Activated CD8-positive, alpha-beta memory T cell treated with anti-CD3 and anti-CD28 coated beads for 1 hour (primary cell): ENCODE data around the gene RNF103.
"Not testable (repeated sequence)": the region's sequence is repeated elsewhere in the genome, so short reads cannot be mapped to it uniquely, and the experiment has no call there.

Source experiments
- DNase-seq, 2 donors: peaks; one replicate each; pipeline ENCODE4 v3.0.0-alpha.2; 2020; ENCODE audit warnings: low read depth in 1 of 2; ENCODE audit errors: extremely low read depth in 1 of 2

RNF103 gene, protein sequence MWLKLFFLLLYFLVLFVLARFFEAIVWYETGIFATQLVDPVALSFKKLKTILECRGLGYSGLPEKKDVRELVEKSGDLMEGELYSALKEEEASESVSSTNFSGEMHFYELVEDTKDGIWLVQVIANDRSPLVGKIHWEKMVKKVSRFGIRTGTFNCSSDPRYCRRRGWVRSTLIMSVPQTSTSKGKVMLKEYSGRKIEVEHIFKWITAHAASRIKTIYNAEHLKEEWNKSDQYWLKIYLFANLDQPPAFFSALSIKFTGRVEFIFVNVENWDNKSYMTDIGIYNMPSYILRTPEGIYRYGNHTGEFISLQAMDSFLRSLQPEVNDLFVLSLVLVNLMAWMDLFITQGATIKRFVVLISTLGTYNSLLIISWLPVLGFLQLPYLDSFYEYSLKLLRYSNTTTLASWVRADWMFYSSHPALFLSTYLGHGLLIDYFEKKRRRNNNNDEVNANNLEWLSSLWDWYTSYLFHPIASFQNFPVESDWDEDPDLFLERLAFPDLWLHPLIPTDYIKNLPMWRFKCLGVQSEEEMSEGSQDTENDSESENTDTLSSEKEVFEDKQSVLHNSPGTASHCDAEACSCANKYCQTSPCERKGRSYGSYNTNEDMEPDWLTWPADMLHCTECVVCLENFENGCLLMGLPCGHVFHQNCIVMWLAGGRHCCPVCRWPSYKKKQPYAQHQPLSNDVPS

DNA sequence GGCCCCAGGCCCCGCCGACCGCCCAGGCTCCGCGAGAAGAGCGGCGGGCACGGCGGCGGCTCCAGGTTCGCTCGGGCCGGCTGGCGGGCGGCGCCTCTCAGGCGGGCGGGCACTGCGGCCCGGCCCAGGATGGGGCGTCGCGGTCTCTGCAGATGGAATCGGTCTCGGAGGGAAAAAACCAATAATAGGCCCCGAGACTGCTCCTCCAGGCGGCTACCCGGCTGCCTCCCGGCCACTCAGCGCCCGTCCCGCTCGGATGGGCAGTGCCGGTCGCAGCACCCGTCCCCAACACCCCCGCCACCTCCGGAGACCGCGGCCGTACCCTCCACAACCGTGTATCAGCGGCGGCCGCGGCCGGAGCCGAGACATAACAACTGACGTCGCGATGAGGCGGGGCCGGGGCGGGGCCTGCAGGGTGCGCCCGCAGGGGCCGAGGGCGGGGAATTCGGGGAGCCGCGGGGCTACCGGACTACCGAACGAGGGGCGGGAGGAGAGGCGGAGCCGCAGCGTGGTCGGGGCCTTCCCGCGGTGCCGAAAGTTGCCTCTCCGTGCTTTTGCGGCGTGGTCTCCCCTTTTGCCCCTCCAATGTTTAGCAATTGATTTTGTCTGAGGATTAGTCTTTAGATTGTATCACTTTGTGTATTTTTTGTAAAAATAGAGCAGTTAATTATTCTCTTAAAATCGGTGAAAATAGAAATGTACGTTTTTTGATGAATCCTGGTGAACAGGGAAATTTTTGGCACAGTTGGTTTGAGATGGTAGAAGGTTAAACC, at the start of gene RNF103:
Gene RNF103 (minus strand): TSS at position 372 of the 773 bp plus-strand sequence. CDS start 979 bp downstream, outside the sequence.
- DNase-seq = peak; percentile 75 to 91

DNA sequence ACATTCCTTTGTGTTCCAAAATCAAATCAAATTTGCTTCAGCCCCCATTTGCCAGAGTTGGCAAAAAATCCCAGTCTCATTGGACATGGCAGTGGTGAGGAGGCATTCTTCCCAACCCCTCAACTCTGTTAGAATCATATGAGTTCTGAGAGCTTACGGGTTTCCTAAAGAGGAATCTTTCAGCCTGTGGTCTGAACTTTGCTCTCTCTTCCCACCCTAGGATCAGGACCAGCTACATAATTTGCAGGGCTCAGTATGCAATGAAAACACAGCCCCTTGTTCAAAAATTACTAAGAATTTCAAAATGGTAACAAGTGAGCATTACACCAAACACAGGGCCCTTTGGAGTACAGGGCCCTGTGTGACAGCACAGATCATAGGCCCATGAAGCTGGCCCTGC, 49.3 kb upstream of the RNF103 start:
- no peak for DNase-seq

DNA sequence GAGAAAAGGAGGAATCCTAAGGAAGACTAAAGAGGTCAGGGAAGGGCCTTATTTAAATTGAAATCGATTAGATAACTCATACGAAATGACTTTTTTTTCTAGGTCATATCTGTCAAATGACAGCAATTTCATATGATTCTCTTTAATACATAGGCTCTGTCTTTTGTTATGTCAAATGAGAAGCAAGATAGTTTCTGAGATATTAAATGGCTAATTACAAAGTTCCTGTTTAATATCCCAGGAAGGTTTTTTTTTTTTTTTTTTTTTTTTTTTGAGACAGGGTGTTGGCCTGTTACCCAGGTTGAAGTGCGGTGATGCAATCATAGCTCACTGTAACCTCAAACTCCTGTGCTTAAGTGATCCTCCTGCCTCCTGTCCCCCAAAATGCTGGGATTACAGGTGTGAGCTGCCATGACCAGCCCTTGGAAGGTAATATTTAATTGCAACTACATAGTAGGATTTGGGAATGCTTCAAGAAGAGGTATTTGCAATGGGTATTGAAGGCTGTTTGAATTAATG, 48.4 kb upstream of the RNF103 start:
- DNase-seq = no peak

DNA sequence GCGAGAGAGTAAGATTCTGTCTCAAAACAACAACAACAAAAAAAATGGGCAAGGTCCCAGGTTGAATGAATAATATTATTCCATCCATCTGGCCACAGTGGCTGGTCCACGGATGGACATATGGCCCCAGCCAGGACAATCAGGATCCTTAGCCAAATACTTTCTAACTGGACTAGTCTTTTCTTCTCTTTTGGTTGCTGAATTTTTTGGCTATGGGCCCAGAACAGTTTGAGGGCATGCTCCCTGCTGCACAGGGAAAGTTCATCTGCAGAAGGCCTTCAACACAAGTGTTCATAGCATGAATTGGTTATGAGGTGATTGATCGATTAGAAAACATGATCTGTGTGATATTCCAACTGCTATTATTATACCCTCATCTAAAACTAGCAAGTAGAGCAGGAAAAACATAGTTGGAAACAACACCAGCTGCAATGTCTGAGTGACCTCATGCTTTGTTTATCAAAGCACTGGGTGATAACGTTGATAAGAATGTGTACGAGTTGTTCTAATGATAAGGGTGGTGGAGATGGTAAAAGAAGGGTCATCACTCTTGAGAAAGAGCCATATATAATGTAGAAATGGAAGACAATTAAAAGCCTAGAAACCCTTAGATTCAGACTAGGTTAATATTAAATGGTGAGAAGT, 47.8 kb upstream of the RNF103 start:
- no peak for DNase-seq

DNA sequence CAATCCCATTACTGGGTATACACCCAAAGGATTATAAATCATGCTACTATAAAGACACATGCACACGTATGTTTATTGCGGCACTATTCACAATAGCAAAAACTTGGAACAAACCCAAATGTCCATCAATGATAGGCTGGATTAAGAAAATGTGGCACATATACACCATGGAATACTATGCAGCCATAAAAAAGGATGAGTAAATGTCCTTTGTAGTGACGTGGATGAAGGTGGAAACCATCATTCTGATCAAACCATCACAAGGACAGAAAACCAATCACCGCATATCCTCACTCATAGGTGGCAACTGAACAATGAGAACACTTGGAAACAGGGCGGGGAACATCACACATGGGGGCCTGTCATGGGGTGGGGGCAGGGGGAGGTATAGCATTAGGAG, 45.7 kb upstream of the RNF103 start:
- DNase-seq = not testable (repeated sequence)

DNA sequence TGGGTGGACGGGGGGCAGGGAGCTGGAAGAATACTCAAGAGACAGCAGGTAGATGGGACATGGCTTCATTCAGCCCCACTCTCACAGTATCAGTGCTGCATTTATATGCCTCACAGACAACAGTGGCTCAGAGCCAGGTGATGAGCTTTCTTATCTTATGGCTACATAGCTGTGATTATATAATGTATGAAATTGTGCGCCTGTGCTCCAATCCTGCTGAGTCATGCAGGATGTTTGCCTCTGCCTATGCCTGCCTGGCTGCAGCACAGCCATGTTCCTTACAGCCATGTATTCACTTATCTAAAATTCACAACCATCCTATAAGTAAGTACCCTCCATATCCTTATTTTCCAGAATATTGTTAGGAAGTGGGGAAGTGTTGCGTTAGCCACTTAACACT, 37.7 kb upstream of the RNF103 start:
- DNase-seq = no peak

DNA sequence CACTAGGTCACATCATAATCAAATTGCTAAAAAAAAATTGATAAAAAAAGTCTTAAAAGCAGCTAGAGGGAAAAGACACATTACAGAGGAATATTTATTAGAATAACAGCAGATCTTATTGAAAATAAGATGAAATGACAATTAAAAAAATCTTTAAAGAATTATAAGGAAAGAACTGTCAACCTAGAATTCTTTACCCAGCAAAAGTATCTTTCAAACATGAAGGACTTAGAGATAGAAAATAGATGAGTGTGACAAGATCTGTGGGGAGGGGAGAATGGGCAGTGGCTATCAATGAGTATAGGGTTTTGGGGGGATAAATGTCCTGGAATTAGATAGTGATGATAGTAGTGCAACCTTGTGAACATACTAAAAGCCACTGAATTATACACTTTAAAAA, 26.5 kb upstream of the RNF103 start:
- no peak for DNase-seq

DNA sequence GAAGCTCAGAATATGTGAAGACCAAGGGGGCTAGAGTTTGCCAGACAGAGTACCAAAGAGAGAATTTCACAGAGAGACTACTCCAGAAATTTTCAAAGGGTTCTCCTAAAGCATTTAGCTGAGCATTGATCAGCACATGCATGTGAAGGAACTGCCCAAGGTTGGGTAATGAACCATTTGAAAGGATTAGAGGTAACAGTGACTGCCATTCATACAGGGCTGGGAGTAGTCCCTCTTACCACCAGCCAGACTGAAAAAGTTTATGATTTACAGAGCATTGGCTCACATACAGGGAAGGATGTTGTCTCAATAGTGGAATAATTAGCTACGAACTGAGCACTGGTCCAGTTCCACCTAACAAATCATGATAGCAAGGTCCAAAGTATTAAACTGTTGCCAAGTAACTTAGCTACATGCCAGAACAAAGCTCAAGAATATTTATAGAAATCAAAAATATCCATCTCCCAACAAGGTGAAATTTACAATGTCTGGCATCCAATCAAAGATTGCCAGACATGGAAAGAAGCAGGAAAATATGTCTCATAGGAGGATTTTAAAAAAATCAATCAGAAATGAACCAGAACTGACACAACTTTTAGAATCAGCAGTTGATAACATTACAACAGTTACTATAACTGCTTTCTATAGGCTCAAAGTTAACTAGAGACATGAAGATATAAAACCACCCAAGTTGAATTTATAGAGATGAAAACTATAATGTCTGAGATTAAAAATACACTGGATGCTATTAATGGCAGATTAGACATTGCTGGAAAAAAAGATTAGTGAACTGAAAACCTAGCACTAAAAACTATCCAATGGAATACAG, 25.7 kb upstream of the RNF103 start:
- DNase-seq = no peak

DNA sequence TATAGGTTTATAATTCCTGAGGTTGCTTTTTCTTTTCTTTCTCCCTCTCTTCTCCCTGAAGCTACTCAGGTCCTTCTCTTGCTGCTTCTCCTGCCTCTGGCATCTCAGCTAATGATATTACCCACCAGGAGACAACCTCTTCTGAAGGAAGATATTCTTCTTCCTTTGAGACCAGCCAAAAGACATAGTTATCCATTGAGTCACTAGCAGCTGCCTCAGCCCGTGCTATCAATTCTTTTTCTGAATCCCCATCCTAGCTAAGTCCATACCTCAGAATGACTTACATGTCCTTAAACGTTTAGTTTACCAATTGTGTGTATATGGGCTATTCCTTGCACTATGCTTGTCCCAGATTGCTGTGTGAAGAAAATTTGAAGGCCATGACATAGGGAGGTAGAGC, 25.0 kb upstream of the RNF103 start:
- DNase-seq = no peak

DNA sequence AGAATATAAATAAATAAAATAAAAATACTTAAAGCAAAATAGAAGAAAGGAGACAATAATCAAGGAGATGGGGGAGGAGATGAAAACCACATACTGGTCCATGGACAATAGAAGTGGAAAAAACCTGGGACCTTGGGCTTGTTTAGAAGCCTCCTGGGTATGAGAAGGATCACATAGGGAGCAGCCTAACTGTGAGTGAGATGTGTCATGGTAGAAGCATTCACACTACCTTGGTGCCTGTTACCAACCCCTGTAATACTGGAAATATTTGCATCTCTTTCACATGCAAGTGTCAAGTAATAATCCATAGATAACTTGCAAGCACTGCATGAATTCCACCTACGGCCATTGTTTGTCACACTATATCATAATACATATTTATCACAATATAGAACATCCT, 23.2 kb upstream of the RNF103 start:
- no peak for DNase-seq

DNA sequence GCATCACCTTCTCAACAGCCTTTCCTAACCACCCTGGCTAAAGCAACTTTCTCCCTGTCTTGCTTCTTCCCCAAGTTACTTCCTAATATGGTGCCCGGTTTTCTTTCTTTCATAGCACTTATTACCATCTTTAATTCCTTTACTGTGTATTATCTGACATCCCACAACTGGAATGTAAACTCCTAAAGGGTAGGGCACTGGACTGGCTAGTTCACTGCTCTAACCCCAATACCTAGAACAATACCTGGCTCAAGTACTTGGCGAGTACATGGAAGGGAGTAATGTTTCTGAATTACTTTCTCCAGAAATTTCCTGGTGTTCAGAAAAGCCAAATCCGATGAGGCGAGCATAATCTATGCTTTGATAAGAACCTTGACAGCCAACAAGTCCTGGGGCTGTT, 22.7 kb upstream of the RNF103 start:
- DNase-seq = no peak

DNA sequence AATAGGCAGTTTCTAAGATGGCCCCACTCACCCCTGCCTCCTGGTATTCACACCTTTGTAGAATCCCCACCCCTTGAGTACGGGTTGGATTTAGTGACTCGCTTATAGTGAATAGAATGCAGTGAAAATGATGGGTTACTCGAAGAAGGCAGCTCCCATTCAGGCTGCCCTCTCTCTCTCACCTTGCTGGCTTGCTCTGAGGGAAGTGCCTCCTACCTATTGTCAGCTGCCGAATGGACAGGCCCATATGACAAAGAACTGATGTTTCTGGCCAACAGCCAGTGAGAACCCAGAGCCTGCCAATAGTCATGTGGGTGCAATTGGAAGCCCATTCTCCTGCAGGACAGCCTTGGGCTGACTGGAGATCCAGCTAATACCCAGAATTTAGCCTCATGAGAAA, 22.1 kb upstream of the RNF103 start:
- no peak for DNase-seq

DNA sequence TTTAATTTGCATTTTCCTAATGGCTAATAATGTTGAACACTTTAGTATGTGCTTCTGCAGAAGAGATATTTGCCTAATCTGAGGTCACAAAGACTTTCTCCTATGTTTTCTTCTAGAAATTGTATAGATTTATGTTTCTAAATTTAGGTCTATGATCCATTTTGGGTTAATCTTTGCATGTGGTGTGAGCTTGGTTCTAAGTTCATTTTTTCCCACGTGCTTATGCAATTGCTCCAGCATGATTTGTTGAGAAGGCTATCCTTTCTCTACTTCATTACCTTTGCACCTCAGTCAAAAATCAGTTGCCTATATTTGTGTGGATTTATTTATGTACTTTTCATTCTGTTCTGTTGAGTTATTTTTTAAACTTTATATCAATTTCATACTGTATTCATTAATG, 15.0 kb upstream of the RNF103 start:
- DNase-seq = no peak

DNA sequence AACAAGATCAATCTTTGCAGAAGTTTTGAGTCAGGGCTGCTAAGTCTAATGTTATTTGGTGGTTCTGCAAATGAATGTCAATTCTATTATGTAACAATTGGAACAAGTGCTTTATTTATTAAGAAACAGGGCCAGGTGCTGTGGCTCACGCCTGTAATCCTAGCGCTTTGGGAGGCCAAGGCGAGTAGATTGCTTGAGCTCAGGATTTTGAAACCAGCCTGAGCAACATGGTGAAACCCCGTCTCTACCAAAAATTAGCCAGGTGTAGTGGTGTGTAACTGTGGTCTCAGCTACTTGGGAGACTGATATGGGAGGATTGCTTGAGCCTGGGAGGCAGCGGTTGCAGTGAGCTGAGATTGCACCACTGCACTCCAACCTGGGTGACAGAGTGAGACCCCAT, 13.2 kb upstream of the RNF103 start:
- no peak for DNase-seq

DNA sequence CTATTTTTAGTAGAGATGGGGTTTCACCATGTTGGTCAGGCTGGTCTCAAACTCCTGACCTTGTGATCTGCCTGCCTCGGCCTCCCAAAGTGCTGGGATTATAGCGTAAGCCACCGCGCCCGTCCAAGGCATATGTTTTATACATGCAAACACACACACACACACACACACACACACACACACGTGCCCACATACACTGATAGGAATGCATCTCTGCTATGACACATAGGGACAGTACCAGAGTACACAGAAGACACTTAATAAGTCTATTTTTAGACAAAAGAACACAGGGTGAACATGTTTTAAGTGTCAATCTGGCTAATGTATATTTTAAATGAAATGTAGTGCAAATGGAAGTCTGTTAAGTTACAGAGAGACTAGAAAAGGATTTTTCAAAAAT, 10.7 kb upstream of the RNF103 start:
- DNase-seq = no peak

DNA sequence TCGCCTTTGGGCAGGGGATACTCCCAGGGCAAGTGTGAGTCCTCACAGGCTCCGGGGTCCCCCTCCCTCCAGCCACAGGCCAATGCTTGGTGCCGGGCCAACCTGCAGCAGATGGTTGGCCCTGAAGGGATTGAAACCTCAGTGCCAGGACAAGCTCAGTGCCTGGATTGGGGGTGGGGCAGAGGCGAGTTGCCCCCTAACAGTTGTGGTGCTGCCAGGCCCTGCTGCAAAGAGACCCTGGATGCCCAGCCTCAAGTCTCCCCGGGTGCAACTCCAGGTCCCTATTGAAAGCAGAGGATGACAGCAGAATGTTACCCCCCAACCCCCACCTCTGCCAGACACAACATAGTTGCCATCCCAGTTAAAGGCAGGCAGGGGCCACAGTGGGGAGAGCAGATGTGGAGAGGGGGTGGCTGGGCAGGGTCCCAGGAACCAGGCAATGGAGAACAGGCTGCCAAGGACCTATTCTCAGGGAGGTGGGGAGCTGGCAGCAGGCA, 9.5 kb upstream of the RNF103 start:
- no peak for DNase-seq

DNA sequence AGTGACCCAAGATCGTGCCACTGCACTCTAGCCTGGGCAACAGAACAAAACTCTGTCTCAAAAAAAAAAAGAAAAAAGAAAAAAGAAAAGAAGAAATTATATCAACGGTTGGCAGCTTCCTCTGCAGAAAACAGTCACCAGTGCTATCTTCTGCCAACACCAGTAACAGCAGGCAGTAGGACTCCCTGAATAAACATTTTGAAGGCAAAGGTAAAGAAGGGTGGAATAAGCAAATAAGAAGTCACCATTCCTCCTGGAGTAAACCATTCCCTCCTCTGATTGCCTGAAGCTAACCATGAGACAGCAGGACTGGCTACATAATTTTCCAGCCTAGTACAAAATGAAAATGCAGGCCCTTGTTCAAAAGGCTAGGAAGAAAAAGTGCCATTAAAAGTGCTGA, 9.0 kb upstream of the RNF103 start:
- DNase-seq = no peak

DNA sequence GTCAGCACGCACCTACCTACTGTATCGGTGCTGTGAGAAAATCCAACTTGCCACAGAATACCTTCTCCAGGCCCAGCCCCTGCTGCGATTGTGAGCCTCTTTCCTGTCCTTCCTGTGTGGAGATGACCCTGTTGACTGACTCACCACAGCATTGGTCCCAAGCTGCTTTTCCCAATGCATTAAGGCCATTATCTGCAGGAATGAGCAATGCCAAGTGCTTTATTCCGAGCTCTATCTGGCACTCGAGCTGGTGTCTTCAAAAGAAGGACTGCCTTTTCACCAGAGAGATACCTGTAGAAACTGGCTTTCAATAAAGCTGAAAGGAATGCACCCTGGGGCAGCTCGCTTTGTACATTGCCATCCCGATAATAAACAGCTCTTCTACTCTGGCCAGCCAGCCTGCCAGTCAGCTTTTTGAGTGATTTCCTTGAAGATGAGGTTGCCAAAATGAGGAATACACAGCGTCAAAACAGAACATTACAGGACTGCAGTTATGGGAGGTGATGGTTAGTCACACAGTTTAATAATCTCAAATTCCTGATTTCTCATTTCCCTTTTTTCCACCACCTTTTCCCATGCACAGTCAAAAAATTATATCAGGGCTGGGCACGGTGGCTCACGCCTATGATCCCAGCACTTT, 8.3 kb upstream of the RNF103 start:
- DNase-seq = no peak

DNA sequence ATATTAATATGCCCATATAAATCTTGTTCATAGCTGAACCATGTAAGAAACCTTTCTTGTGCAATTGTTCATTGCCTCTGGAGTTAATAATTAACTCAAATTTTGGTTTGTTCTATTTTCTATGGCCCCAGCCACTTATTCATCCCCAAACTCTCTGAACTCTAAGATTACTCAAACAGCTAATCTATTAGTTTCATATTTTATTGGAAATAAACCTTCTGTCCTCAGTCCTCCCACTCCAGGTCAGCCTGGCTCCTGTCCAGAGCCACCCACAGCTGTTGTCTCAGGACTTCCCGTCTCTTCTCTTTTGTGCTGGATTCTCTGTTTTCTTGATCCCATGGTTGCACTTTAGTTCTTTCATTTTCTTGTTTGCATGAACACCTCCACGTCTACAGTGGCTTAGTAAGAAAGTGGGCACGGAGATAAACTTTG, 4.4 kb upstream of the RNF103 start:
- DNase-seq = no peak
